Stimulated activated naive CD4-positive, alpha-beta T cell treated with Interleukin-2 at 50 U/mL for 16 hours (primary cell): ENCODE results near the gene DNAJC15.

Source experiments
- DNase-seq: peaks from one replicate; lab custom pipeline; 2025; lab: John Stamatoyannopoulos, UW

DNAJC15 gene

DNA sequence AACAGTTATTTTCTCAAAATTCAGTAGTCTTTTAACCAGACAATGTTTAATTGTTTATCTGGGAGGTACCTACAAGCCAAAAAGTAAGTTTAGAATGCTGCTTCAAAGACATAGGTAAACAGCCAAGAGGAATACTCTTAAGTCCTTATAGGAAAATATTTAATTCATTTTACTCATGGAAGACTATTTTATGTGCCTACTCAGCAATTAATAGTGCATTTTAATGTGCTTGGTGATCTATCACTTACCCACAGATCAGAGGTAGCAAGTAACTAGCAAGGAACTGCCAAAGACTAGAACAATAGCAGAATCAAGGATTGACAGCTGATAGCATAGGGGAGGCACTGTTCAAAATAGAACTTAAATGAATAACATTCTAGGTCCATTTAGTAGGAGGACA, 60.4 kb downstream of the DNAJC15 start:
- no peak for DNase-seq

DNA sequence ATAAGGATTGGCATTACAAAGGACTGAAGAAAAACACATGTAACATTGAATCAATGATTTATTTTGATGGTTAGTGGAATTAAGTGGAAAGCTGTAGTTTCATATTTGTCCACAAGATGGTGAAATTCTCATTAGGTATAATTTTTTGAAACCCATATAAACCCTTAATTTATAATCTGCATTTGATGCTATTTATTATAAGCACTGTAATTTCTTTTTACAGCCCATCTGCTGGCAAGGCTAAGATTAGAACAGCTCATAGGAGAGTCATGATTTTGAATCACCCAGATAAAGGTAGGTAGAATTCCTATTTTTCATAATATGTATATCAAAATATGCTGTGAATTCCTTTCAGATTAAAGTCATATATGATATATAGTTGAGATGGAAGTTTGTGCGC, 62.2 kb downstream of the DNAJC15 start:
- DNase-seq, result no peak

DNA sequence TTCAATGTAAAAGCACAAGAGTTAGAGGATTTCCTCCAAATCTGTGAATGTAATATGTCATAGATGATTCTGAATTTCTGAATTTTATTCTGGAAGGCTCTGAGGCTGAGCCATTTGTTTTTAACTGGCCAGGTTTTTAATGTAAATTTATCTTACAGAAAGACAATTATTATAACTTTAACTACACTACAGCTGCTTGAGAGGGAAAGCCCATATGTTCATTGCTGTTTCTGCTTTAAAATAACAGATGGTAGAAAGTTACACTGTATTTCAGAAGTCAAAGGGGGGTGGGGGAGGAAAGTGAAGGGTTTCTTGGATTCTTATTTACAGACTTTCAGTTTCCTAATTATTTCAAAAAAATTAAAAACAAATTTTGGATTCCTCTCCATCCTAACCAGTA, 62.8 kb downstream of the DNAJC15 start:
- no peak for DNase-seq

DNA sequence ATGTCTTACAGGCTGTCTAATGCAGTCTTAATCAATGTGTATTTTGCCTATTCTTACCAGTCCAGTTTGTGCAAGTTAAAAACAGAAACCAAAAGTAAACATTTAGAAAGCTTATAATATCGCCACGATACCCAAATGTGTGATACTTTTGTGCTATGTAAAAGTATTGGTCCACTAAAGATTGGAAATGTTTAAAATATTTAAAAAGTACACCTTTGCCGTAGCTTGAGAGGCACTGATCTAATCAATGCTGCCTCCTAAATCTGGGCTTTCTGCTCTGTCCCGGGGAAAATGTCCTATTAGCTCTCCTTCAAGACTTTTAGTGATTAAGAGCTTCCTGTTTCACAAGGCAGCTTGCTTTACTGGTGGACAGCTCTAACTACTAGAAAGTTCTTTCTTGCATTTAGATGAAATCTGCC, 64.7 kb downstream of the DNAJC15 start:
- no peak for DNase-seq

DNA sequence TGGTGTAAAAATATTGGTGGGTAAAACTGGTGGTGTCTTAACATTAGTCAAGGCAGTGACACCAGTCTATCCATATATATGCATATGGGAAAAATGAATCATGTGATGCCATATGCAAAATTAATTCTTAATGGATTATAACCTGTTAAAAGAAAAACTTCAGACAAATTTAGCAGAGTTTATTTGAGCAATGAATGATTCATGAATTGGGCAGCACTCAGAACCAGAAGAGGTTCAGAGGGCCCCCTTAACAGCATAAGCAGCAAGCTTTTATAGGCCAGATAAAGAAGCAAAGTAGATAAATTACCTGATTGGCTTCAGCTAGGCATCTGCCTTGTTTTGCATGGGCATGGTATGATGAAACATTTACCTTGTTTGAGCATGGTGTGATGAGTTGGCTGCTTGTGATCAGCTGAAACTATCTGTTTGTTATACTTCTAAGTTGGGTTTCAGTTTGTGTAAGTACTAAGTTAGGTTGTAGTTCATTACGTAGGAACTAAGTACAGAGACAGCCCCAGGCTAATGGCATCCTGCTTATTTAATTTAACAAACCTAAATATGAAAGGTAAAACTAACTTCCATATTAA, 66.6 kb downstream of the DNAJC15 start:
- DNase-seq, result no peak

DNA sequence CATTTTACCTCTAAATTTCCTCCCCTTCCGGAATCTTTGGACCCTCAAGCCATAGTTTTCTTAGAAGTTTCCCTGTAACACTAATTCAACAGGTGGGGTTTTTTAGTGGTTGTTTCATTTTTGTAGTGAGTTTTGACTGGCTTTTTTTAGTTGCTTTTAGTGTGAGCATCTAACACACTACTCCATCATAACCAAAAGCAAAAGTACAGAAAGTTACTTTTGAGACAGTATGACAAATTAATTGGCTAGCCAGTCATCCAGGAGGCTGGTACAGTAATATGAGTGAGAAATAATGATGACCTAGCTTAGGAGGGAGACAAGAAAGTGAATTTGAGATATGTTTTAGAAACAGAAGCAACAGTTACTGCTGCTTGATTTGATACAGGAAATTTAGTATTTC, 71.5 kb downstream of the DNAJC15 start:
- DNase-seq, result no peak

DNA sequence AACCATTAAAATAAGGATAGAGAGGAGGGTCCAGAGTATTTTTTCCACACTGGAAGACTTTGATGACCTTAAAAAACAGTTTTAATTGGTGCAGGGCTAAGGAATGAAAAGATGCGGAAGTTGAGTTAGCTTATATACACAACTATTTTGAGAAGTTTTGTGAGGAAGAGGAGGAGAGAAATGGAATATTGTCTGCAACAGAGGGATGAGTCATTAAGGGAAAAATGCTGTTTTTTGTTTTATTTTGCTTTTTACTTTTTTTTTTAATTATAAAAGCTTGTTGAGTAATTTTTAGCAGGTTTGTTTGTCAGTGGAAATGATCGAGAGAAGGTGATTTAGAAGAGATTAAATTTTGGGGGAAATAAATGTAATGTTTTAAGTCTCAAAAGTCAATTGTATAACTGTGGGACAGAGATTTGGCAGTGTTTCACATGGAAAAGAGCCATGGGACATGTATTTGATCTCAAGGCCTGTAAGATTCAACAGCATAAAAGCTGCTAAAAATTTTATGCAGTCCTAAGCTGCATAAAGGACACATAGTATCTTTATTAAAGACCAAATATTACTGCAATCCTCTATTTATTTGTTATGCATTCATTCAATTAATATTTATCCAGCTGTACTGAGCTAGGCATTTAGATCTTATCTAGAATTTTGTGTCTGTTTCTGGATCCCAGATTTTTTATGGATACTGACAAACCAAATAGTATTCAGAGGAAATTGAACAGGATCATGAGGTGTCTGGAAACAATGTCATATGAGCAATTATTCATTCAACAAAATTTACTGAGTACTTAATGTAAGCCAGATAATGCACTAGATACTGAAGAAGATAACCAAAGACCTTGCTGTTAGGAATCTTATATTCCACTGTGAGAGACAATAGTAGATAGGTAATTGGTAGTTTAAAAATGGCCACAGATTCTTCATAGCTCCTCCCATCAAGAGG, 72.7 kb downstream of the DNAJC15 start:
- DNase-seq, result no peak

DNA sequence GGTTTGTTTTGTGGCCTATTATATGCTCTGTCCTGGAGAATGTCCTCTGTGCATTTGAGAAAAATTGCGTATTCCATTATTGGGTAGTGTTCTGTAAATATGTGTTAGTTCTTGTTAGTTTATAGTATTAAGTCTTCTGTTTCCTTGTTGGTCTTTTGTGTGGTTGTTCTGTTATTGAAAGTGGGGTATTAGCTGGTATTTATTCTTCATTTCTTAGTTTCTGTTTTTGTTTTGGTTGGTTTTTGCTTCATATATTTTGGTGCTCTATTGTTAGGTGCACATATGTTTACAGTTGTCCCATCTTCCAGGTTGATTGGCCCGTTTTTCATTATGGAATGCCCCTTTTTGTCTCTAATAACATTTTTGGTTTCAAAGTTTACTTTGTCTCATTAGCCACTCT, 77.3 kb downstream of the DNAJC15 start:
- no peak for DNase-seq

DNA sequence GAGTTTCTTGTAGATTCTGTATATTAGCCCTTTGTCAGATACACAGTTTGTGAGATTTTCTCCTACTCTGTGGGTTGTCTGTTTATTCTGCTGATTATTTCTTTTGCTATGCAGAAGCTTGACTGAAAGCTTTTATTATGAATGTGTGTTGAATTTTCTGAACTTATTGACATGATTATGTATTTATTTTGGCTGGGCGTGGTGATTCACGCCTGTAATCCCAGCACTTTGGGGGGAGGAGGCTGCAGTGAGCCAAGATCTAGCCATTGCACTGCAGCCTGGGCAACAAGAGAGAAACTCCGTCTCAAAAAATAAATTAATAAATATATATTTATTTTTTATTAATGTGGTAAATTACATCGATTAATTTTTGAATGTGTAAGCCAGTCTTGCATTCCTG, 78.9 kb downstream of the DNAJC15 start:
- DNase-seq, result no peak

DNA sequence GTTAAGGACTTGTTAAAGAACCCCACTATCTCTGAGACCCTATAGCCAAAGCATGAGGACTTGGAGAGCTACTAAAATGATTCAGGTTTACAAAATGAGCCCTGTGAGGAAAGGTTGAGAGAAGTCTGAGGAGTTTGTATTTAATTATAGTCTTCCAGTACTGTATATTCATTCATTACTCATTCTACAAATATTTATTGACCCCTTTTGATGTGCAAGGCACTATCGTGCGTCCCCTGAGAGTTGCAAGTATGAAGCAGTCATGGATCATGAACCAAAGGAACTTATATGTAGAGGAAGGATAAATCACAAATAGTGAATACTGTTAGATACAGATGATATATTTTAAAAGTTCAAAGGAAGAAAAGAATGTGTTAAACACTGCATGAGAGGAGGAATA, 84.4 kb downstream of the DNAJC15 start:
- no peak for DNase-seq

DNA sequence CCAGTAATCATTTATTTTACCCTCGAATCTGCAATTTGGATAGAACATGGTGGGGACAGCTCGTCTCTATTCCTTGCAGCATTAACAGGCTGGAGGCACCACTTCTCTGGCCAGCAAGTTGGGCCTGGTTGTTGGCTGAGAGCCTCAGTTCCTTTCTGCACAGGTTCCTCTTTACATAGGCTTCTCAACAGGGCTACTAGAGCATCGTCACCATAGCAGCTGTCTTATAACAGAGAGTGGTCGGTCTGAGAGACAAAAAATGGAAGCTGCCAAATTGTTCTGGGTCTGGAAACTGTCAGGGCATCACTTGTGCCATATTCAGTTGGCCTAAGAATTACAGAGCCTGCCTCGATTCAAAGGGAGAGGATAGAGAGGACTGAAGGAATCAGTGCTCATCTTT, 86.7 kb downstream of the DNAJC15 start:
- DNase-seq, result no peak

DNA sequence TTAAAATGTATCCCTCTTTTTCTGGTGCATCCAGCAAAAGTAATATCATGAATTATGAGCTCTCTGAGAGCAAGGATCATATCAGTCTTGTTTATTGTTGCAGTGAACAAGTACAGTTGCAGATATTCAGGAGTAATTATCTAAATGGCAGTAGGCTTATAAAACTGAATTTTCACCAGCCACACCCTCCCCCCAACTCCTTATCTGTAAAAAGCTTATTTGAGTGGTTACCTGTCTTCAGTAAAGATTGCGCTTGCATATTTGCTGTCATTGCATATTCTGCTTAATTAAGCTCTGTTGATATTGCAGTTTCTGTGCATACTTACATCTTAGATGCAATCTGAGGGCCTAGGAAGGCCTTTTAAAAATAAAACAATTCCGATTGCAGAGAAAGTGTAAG, 87.3 kb downstream of the DNAJC15 start:
- no peak for DNase-seq

DNA sequence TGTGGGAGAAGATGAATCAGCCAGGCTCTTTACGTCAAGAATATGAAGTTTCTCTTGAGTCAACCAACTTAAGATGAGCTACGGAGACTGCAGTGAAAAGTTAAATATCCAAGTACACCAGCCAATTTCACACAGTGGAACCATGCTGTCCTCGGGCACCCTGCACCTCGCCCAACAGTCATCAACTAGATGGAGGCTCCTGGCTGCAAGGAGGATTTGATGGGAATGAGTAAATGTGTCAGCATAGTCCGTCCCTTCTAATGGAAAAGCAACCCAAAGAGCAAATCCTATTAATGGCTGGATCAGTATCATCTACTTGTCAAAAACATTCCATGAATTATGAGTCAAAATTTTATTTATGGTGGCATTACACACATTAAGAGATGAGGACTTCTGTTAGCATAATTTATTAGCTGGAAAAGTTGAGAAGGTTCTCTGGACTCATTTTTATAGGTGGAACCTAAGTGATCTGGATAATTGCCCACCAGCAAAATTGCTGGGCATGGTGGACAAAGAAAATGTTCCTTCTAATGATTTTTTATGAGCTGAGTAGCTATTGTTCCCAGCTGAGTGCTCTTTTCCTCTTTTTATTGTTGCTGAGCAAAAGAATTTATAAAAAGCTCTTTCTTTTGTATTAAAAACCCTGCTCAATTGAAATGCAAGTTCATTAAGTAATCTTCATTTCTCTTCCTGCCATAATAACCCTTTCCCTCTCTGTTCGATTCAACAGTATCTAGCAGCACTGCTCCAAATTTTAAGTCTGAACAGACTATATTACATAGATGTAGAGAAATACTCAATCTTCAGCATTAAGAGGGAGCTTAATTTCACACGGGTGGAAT, 88.4 kb downstream of the DNAJC15 start:
- no peak for DNase-seq

DNA sequence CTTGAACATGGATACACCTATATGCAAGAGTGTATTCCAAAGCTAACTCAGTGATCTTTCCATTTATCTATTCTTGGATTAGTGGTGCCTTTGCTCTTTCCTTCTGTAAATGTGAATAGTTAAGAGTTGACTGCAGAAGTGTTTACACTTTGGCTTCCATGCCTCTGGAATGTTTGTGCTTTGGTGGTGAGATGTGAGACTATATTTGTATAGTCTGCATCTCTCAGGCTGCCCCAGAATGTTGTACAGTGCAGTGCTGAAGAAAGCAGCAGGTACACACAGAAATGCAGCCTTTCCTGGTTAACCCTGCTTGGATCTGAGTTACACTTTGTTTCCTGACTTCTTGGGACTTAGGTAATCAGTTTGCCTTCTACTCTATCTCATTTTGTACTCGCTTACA, 90.2 kb downstream of the DNAJC15 start:
- DNase-seq, result no peak

DNA sequence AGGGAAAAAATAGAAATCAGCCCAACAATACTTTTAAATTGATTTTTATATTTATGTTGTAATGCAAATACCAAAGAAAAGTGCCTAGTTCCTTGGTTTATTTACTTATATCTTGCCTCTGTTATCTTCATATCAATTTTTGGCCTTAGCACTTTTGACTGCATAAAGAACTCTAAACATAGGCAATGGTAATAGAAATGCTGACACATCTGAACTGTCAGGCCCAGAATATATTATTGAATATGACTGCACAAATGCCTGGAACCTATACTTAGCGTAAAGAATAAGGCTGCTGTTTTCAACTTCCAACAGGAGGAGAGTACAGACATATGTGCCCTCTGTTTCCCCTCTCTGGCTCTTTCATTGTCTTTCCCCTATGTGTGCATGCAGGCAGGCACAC, 91.1 kb downstream of the DNAJC15 start:
- DNase-seq, result no peak

DNA sequence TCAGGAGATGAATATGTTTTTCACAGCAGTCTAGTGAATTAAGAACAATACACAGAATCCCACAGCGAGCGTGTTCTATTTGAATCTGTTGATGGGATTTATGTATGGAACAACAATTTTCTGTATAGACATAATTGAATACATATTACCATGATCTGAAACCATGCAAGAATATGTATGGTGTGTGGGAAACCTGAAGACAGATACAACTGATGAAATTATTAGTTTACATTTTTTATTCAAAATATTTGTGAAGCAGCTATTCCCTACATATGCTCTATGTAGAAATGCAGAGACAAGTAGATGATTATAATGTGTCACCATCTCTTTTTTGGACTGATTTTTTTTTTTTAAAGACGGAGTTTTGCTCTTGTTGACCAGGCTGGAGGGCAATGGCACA, 91.8 kb downstream of the DNAJC15 start:
- DNase-seq, result no peak

DNA sequence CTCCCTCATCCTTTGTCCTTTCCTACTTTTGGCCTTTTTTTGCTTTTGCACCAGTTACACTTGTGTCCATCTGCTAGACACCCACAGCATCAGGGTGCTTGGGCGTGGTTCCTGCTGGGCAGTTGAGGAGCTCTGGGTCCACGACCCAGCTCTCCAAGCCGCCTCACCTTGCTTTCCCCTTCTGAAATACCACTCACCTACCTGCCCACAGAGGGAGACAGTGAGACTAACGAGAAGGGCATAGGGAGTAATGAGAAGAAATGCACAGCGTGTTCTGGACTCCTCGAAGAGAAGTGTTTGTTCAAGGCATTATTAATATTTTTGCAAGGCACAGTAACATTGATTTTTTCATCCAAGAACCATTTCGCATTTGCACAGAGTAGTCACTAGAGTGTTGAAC, 92.9 kb downstream of the DNAJC15 start:
- no peak for DNase-seq

DNA sequence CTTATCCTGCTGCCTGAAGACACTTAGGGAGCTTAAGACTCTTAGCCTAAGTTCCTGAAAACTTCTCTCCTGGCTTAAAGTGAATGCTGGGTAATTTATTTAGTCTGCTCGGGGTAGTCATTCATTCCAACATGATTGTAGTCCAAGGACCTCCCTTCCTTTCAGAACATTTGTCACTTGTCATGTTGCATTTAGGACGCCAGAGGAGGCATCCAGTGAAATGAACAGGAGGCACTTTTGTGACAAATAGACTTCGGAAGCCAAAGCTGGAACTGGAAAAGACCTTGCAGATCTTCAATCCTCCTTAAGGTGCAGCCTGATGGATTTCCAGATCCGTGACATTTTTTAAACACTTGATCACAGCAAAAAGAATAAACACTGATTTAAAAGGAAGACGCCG, 95.1 kb downstream of the DNAJC15 start:
- no peak for DNase-seq

DNA sequence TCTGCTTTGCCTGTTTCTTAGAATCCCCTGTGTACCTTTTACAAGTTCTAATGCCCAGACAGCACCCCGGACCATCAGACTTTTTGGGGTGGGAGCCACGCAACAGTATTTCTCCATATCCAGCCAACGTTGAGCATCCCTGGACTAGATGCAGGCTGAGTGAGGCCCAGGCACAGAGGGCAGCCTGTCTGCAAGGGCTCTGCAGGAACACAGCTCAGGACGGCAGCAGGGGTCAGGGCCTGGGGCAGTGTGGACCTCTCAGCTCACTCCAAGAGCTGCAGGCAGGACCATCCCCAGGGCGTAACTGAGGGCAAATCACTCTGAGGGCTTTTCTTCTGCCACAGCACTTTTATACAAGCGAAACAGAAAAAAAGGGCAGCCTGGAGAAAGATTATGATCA, 95.8 kb downstream of the DNAJC15 start:
- no peak for DNase-seq

DNA sequence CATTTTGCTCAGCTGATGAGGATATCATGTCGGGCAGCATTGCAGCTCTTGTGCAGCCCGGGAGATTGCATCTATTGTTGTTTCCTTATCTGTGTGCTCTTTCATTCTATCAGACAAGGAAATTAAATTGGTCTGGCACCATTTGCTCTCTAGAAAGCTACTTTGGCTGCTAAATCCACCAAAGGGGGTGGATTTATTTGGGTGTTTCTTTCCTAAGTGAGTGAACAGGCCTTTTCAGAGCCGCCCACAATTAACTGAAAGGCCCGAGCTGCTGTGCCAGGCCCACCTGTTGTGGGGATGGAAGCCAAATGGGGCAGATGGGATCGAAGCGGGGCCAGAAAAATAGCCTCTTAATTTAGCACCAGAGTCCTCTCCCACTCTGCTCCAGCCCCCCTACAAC, 99.4 kb downstream of the DNAJC15 start:
- no peak for DNase-seq

DNA sequence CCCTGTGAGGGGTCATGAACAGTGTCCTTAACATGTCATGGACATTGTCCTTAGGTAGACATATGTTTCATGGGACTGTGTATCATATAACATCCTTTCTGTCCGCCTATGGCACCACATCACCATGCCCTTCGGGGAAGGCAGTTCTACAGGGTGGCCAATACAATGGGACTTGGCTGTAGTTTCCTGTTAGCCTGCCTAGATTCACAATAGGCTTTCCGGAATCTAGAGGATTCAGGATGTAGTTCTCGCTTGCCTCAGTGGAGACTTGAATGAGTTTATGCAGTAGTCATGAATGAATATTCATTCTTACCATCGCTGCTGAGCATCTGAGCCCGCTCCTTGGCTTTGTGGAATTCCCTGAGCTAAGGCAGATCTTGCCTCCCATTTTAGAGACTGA, 100.5 kb downstream of the DNAJC15 start:
- DNase-seq, result no peak

DNA sequence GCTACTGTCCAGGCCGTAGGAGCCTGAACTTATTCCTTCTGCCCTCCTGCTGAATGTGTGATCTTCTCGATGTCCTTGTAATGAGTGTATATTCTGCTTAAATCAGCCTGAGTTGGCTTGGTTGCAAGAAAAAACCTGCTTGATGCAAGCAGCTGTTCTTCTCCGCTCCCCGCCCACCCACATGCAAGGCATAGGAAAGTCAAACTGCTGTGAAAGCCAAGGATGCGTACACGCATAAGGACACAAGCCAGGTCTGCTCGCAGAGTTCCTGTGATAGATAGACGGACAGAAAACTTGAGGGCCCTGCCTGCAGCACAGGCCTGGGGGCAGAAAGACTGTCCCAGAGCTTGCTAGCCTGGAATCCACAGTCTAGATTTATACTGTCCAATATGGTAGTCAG, 101.1 kb downstream of the DNAJC15 start:
- DNase-seq, result no peak

DNA sequence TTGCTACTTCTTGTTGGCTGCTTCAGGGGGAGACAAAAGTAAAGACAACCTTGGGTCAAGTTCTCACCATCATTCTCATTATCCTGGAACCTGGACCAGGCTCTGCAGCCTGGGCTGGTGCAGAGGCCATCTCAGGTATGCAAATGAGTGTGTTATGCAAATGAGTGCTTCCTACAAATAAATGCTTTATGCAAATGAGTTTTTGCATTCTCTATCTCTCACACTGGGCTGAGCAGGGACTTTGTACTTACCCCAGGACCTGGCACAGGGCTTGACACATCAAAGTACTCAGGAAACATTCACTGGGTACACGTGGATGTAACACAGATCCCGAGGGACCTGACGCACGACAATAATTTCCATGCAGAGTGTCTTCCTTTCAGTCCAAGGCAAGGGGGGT, 103.0 kb downstream of the DNAJC15 start:
- DNase-seq, result no peak
